GM12878 (cell line): ENCODE results near the gene CCL22. TPM values are rescaled to one million over a fixed set of nuclear protein-coding genes. Genes with fewer than 3 reads are reported as not detected.

ENCODE experiments used
- ATAC-seq: fragments of 200-7000 bp; cut with Tn5 transposase; 3 replicates; pipeline ENCODE4 v1.9.1; 2020; ENCODE audit warnings: mild to moderate bottlenecking, moderate library complexity
- BruUV-seq: library from RNA; stranded (reverse); fragments of 400-500 nt; replicated peaks from 2 replicates; lab custom pipeline; 2021; lab: Mats Ljungman, UMichigan
- CTCF ChIA-PET: fragments of 300-600 bp; sonication (Branson Sonifier 250); formaldehyde crosslinking; extraction: SDS; loops from one replicate; lab custom pipeline; 2021; ENCODE audit warnings: inconsistent platforms; lab: Yijun Ruan, JAX
- POLR2A ChIA-PET: fragments of 350-600 bp; formaldehyde crosslinking; extraction: SDS; loops from one replicate; lab custom pipeline; 2021; ENCODE audit warnings: inconsistent platforms; lab: Charles Lee
- RAD21 ChIA-PET: fragments of 300-600 bp; sonication (Branson Sonifier 250); formaldehyde crosslinking; loops from one replicate; lab custom pipeline; 2023; ENCODE audit warnings: antibody characterized with exemption; ENCODE audit not compliant: unreplicated experiment; lab: Charles Lee
- SMC1A ChIA-PET: fragments of 300-600 bp; sonication (Branson Sonifier 250); formaldehyde crosslinking; loops from one replicate; lab custom pipeline; 2023; ENCODE audit not compliant: unreplicated experiment, uncharacterized antibody; lab: Charles Lee
- DNase-seq: peaks from one replicate; pipeline ENCODE4 v3.0.0-alpha.2; 2011; ENCODE audit warnings: low read depth, low spot score
- FAIRE-seq: peaks from 3 replicates; lab custom pipeline; 2011; peaks lifted over from hg19 to GRCh38; lab: Jason Lieb, UNC
- H2AFZ ChIP-seq: 2 replicates; pipeline ENCODE4 v1.6.0; 2011; ENCODE audit warnings: low read depth, low read length, control low read depth; ENCODE audit not compliant: control insufficient read depth
- H3K27ac ChIP-seq: 2 replicates; pipeline ENCODE4 v1.5.1; 2011; ENCODE audit warnings: control low read depth; ENCODE audit not compliant: control insufficient read depth, insufficient read depth
- H3K27me3 ChIP-seq, 2 experiments: replicated peaks in 1 of 2; 2 replicates each; pipeline versions ENCODE4 v1.6.0 to v1.6.1; 2011; ENCODE audit warnings: low read length in 1 of 2; ENCODE audit not compliant: control insufficient read depth in 2 of 2, insufficient read depth in 2 of 2
- H3K36me3 ChIP-seq, 2 experiments: 2 replicates each; pipeline ENCODE4 v1.5.1; 2011; ENCODE audit warnings: low read length in 1 of 2; ENCODE audit not compliant: control insufficient read depth in 2 of 2, insufficient read depth in 2 of 2
- H3K4me1 ChIP-seq: 2 replicates; pipeline ENCODE4 v1.6.1; 2011; ENCODE audit warnings: mild to moderate bottlenecking, low read length, moderate library complexity, mixed read lengths; ENCODE audit not compliant: control insufficient read depth, insufficient read depth
- H3K4me2 ChIP-seq: 2 replicates; pipeline ENCODE4 v1.6.0; 2011; ENCODE audit warnings: control low read depth; ENCODE audit not compliant: control insufficient read depth, insufficient read depth
- H3K4me3 ChIP-seq: fragments of 200-600 bp; sonication (generic); 2 replicates; pipeline ENCODE4 v1.5.1; 2016
- H3K79me2 ChIP-seq: 2 replicates; pipeline ENCODE4 v1.6.0; 2011; ENCODE audit warnings: low read length; ENCODE audit not compliant: control insufficient read depth, insufficient read depth
- H3K9ac ChIP-seq: 2 replicates; pipeline ENCODE4 v1.8.0; 2011; ENCODE audit warnings: low read length, control low read depth, mixed read lengths; ENCODE audit not compliant: control insufficient read depth, insufficient read depth
- H3K9me3 ChIP-seq: replicated peaks from 3 replicates; pipeline ENCODE4 v1.5.1; 2011; ENCODE audit warnings: mild to moderate bottlenecking, low read length; ENCODE audit not compliant: control insufficient read depth, insufficient read depth
- H4K20me1 ChIP-seq: 2 replicates; pipeline ENCODE4 v1.6.0; 2011; ENCODE audit not compliant: control insufficient read depth, insufficient read depth
- CREB1 ChIP-seq: IDR thresholded peaks from 2 replicates; pipeline ENCODE4 v1.6.1; 2012; ENCODE audit warnings: low read depth, mild to moderate bottlenecking, inconsistent platforms
- EED ChIP-seq: sonication (generic); IDR thresholded peaks from 2 replicates; pipeline ENCODE4 v1.6.1; 2016; ENCODE audit warnings: antibody characterized with exemption, low read depth
- ESRRA ChIP-seq: IDR thresholded peaks from 2 replicates; pipeline ENCODE4 v1.6.1; 2012; ENCODE audit warnings: mild to moderate bottlenecking, low read length, improper control_type of control experiment
- GATAD2B ChIP-seq: fragments of 450-650 bp; conservative IDR thresholded peaks from 2 replicates; pipeline ENCODE4 v1.6.1; 2017; ENCODE audit warnings: low read depth, mild to moderate bottlenecking, moderate library complexity
- LARP7 ChIP-seq: fragments of 450-650 bp; IDR thresholded peaks from 2 replicates; pipeline ENCODE4 v1.6.1; 2017; ENCODE audit warnings: mild to moderate bottlenecking
- MXI1 ChIP-seq: fragments of 150-350 bp; IDR thresholded peaks from 2 replicates; pipeline ENCODE4 v1.6.1; 2011; ENCODE audit warnings: low read depth, mild to moderate bottlenecking, inconsistent platforms, low read length, improper control_type of control experiment
- NFIC ChIP-seq: IDR thresholded peaks from 2 replicates; pipeline ENCODE4 v1.6.1; 2012; ENCODE audit warnings: low read depth, mild to moderate bottlenecking, inconsistent platforms, low read length, moderate library complexity
- POLR2AphosphoS5 ChIP-seq: IDR thresholded peaks from 2 replicates; pipeline ENCODE4 v1.6.1; 2011; ENCODE audit warnings: mild to moderate bottlenecking, low read length, inconsistent platforms
- RBBP5 ChIP-seq: fragments of 200-600 bp; sonication (generic); conservative IDR thresholded peaks from 2 replicates; pipeline ENCODE4 v1.6.1; 2016
- RUNX3 ChIP-seq: IDR thresholded peaks from 2 replicates; pipeline ENCODE4 v1.6.1; 2012; ENCODE audit warnings: low read length, inconsistent platforms
- SIN3A ChIP-seq: IDR thresholded peaks from 2 replicates; pipeline ENCODE4 v1.6.1; 2012; ENCODE audit warnings: low read depth, low read length, improper control_type of control experiment
- SMAD5 ChIP-seq: IDR thresholded peaks from 2 replicates; pipeline ENCODE4 v1.6.1; 2016; ENCODE audit warnings: antibody characterized with exemption, low read depth
- SMARCA5 ChIP-seq: fragments of 450-650 bp; IDR thresholded peaks from 2 replicates; pipeline ENCODE4 v1.6.1; 2017; ENCODE audit warnings: mild to moderate bottlenecking
- STAT3 ChIP-seq: IDR thresholded peaks from 2 replicates; pipeline ENCODE4 v1.6.1; 2011; ENCODE audit warnings: low read depth, low read length, improper control_type of control experiment
- WGBS: methylation state at CpG from one replicate; pipeline ENCODE4 v1.1.6; 2016; ENCODE audit warnings: low lambda C conversion rate; ENCODE audit not compliant: insufficient replicate concordance, insufficient coverage; ENCODE audit errors: missing lambda C conversion rate; 5-methylcytosine and 5-hydroxymethylcytosine counted together
- in situ Hi-C: fragments of 300-500 bp; cut with MboI; formaldehyde crosslinking; loops from 9 replicates; pipeline ENCODE4 v1.14.3; 2018; ENCODE audit warnings: mixed read lengths
- intact Hi-C: fragments of 100-400 bp; cut with micrococcal nuclease; formaldehyde crosslinking; loops from one replicate; pipeline ENCODE4 v1.14.2; 2022; ENCODE audit not compliant: unreplicated experiment
- polyA plus RNA-seq, 11 experiments: library from polyadenylated mRNA; depleted of rRNA in 4 of 11; unstranded in 6 of 11; stranded (reverse) in 5 of 11; fragments of >200 nt; fragmentation: Nextera tagmentation in 4 of 11; fragmentation: Illumina TruSeq in 1 of 11; extraction: Ambion mirVana in 4 of 11; extraction: Trizol in 1 of 11; gene quantifications; 1 replicate in 1 of 11; 2 replicates in 10 of 11; pipeline versions ENCODE4 v1.2.1 to v1.2.3, GENCODE V29; 2011 to 2016; ENCODE audit warnings: inconsistent platforms in 2 of 11, missing spikeins in 2 of 11, low read depth in 1 of 11
- total RNA-seq, 4 experiments: library from RNA; depleted of rRNA in 3 of 4; stranded (reverse); fragments of >200 nt in 3 of 4; fragmentation: Illumina TruSeq in 1 of 4; extraction: Trizol in 1 of 4; gene quantifications; 2 replicates each; pipeline versions ENCODE4 v1.2.1 to v1.2.3, GENCODE V29; 2013 to 2021
- TF ChIP-seq, protein P1 (sequence below): fragments of 450-650 bp; IDR thresholded peaks from 2 replicates; pipeline ENCODE4 v1.6.1; 2014; ENCODE audit warnings: mild to moderate bottlenecking
- TF ChIP-seq, protein P2 (sequence below): fragments of 450-650 bp; IDR thresholded peaks from 2 replicates; pipeline ENCODE4 v1.6.1; 2017; ENCODE audit warnings: low read depth, mild to moderate bottlenecking, moderate library complexity
- TF ChIP-seq, protein P3 (sequence below): fragments of 150-350 bp; IDR thresholded peaks from 2 replicates; pipeline ENCODE4 v1.6.1; 2014; ENCODE audit warnings: mild to moderate bottlenecking, low read depth, low read length

The CCL22 gene
- total and polyA plus RNA-seq, 10 of the 15 experiments (the other 5 are each of a cell fraction or from before 2014, with no cell fraction given), result 38.0 to 704 (median 349) TPM

DNA sequence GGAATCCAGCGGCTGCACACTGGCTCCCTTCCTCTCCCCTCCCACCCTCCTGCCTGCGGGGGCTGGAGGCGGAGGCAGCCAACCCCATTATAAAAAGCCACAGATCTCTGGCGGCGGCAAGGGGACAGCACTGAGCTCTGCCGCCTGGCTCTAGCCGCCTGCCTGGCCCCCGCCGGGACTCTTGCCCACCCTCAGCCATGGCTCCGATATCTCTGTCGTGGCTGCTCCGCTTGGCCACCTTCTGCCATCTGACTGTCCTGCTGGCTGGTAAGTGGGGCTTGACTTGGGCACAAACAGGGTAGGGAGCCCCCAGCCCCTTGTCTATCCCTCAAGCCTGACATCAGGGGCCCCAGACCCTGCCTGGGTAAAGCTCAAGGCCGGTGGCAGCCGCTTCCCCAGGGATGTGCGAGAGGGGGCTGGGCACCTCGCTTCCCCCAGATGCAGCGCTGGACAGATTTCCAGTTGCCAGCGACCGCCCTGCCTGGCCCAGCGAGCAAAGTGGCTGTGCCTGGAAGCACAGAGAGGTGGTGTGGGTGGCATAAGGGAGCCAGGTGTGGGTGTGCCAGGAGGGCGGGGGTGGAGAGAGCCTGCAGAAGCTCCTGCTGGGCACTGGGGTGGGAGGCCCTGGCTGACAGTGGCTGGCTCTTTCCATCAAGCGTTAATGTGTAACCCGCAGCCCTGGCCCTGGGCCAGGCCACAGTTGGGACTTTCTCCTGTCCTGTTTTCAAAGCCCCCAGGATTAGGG, 14.0 kb downstream of the CCL22 start, which contains the start of gene CX3CL1 (continued):
- TF ChIP-seq, protein P1, sequence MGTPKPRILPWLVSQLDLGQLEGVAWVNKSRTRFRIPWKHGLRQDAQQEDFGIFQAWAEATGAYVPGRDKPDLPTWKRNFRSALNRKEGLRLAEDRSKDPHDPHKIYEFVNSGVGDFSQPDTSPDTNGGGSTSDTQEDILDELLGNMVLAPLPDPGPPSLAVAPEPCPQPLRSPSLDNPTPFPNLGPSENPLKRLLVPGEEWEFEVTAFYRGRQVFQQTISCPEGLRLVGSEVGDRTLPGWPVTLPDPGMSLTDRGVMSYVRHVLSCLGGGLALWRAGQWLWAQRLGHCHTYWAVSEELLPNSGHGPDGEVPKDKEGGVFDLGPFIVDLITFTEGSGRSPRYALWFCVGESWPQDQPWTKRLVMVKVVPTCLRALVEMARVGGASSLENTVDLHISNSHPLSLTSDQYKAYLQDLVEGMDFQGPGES, result no peak

DNA sequence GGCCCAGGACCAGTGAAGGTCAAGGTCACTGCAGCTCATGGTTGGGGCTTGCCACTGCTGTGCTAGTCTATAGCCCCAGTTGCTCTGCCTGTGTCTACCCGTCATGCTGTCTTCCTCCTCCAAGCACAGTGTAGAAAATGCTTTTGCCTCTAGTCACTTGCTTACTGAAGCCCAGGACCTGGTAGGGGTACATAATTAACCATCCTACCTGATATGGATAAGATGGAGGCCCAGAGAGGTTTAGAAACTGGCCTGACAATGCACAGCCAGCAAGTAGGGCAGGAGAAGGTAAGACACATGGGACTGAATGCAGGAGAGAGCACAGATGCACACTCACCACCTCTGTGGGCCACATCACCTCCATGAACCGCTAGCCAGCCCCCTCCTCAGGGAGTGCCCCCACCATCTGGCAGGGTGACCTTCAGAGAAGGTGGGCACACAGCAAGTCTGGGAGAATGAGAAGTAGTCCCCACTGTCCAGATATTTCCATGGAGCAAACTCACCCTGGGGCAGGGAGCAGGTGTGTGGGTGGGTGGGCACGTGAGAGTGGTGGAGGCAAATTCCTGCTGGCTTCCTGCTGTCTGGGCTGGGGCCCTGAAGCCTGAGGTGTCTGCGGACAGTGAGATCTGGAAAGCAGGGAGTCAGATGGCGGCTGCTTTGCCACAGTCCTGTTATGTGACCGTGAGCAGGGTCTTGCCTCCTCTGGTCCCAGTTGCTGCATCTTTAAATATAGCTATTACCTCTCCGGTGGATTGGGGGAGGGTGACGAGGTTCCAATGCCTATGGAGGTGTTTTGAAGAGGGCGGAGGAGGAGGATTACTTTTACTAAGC, 14.7 kb downstream of the CCL22 start:
- peaks cover 22% of the 10 kb centered on the region for H3K4me1 ChIP-seq
- SMC1A ChIA-PET, result interaction anchor here (0.8 to 7.0 kb wide), 8 partner anchors 9 to 70 kb away, joined by 3 to 55 read pairs (median 4); no protein-coding TSS in a partner anchor
- H4K20me1 ChIP-seq, result no peaks in the 10 kb centered on the region
- no peaks in the 10 kb centered on the region for H3K79me2 ChIP-seq
- RAD21 ChIA-PET, result interaction anchor here (0.9 to 5.3 kb wide), 13 partner anchors 8 to 114 kb away, joined by 3 to 41 read pairs (median 7); no protein-coding TSS in a partner anchor
- H3K27ac ChIP-seq, result no peak overlapping the region
- peak; percentile 27 for ATAC-seq
- in situ Hi-C loops (no loop called here), intact Hi-C loops (no loop called here)
- H3K9me3 ChIP-seq, result no peaks in the 10 kb centered on the region
- no peak overlapping the region for H3K4me3 ChIP-seq
- no peak for FAIRE-seq
- H3K4me2 ChIP-seq, result peak overlapping the region; percentile 26
- BruUV-seq, result TSS peak; percentile 57
- no peak overlapping the region for H2AFZ ChIP-seq
- CTCF ChIA-PET, result interaction anchor here (1.0 to 3.5 kb wide), 9 partner anchors 13 to 74 kb away, joined by 3 to 30 read pairs (median 5); no protein-coding TSS in a partner anchor
- POLR2A ChIA-PET, result interaction anchor here (0.6 to 4.7 kb wide), 10 partner anchors 8 to 168 kb away, joined by 3 to 28 read pairs (median 4); no protein-coding TSS in a partner anchor
- no peak for DNase-seq
- no peaks in the 10 kb centered on the region for H3K36me3 ChIP-seq
- WGBS, result 57% methylated on average over 9 of the region's 9 CpGs
- H3K27me3 ChIP-seq, result no peaks in the 10 kb centered on the region
- no peak overlapping the region; the same call in 1 of the 2 replicates for H3K9ac ChIP-seq
- TF ChIP-seq RBBP5 (no peak), ESRRA (peak; percentile 78; the same call in 1 of the 2 replicates), GATAD2B (0 out of 2 replicates have a peak, but pooled peaks have one; percentile 14), SIN3A (no peak), MXI1 (no peak), RUNX3 (no peak), NFIC (no peak), EED (peak; percentile 10; the same call in 1 of the 2 replicates), STAT3 (no peak), POLR2AphosphoS5 (no peak), SMARCA5 (peak; percentile 78), CREB1 (no peak), SMAD5 (no peak), LARP7 (0 out of 2 replicates have a peak, but pooled peaks have one; percentile 46)
- TF ChIP-seq, protein P2, sequence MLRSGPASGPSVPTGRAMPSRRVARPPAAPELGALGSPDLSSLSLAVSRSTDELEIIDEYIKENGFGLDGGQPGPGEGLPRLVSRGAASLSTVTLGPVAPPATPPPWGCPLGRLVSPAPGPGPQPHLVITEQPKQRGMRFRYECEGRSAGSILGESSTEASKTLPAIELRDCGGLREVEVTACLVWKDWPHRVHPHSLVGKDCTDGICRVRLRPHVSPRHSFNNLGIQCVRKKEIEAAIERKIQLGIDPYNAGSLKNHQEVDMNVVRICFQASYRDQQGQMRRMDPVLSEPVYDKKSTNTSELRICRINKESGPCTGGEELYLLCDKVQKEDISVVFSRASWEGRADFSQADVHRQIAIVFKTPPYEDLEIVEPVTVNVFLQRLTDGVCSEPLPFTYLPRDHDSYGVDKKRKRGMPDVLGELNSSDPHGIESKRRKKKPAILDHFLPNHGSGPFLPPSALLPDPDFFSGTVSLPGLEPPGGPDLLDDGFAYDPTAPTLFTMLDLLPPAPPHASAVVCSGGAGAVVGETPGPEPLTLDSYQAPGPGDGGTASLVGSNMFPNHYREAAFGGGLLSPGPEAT, result 0 out of 2 replicates have a peak, but pooled peaks have one; percentile 4
- TF ChIP-seq, protein P3, sequence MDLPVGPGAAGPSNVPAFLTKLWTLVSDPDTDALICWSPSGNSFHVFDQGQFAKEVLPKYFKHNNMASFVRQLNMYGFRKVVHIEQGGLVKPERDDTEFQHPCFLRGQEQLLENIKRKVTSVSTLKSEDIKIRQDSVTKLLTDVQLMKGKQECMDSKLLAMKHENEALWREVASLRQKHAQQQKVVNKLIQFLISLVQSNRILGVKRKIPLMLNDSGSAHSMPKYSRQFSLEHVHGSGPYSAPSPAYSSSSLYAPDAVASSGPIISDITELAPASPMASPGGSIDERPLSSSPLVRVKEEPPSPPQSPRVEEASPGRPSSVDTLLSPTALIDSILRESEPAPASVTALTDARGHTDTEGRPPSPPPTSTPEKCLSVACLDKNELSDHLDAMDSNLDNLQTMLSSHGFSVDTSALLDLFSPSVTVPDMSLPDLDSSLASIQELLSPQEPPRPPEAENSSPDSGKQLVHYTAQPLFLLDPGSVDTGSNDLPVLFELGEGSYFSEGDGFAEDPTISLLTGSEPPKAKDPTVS, result no peak
